H1 (cell line): ENCODE measurements around the gene PHOSPHO1. TPM values are rescaled to one million over a fixed set of nuclear protein-coding genes. Genes with fewer than 3 reads are reported as not detected.

Experiments used
- CTCF ChIA-PET: fragments of 300-600 bp; sonication (Branson Sonifier 250); formaldehyde crosslinking; loops from one replicate; lab custom pipeline; 2021; ENCODE audit not compliant: partially characterized antibody; lab: Charles Lee
- POLR2A ChIA-PET: fragments of 300-600 bp; sonication (Branson Sonifier 250); formaldehyde crosslinking; loops from one replicate; lab custom pipeline; 2021; ENCODE audit warnings: inconsistent platforms; ENCODE audit not compliant: partially characterized antibody; lab: Charles Lee
- DNase-seq, 2 experiments: peaks; one replicate each; pipeline versions ENCODE4 v3.0.0 to v3.0.0-alpha.2; 2010 to 2022; ENCODE audit warnings: low spot score in 2 of 2, low read depth in 1 of 2, mixed read lengths in 1 of 2
- FAIRE-seq: peaks from 2 replicates; lab custom pipeline; 2011; peaks lifted over from hg19 to GRCh38; lab: Jason Lieb, UNC
- H2AFZ ChIP-seq: 2 replicates; pipeline ENCODE4 v1.8.1; 2012; ENCODE audit warnings: low read length, inconsistent platforms
- H2AK5ac ChIP-seq: 2 replicates; pipeline ENCODE4 v1.6.1; 2013; ENCODE audit warnings: low read depth, low read length
- H2BK120ac ChIP-seq: replicated peaks from 2 replicates; pipeline ENCODE3; 2013; ENCODE audit warnings: low read depth, low read length, inconsistent platforms
- H2BK12ac ChIP-seq: 2 replicates; pipeline ENCODE4 v1.6.1; 2013; ENCODE audit warnings: low read depth, low read length
- H2BK15ac ChIP-seq: 2 replicates; pipeline ENCODE4 v1.6.1; 2013; ENCODE audit warnings: low read length
- H2BK20ac ChIP-seq: 2 replicates; pipeline ENCODE4 v1.6.1; 2013; ENCODE audit warnings: low read length
- H2BK5ac ChIP-seq: 2 replicates; pipeline ENCODE4 v1.6.1; 2013; ENCODE audit warnings: low read depth, low read length
- H3K14ac ChIP-seq: 2 replicates; pipeline ENCODE4 v1.6.1; 2013; ENCODE audit warnings: inconsistent platforms; ENCODE audit not compliant: insufficient read length
- H3K18ac ChIP-seq: 2 replicates; pipeline ENCODE4 v1.6.1; 2013; ENCODE audit warnings: low read length; ENCODE audit errors: extremely low read depth
- H3K23ac ChIP-seq: 2 replicates; pipeline ENCODE4 v1.6.1; 2013; ENCODE audit warnings: inconsistent platforms; ENCODE audit not compliant: insufficient read length
- H3K23me2 ChIP-seq: 2 replicates; pipeline ENCODE4 v1.6.1; 2013; ENCODE audit warnings: low read depth, low read length
- H3K27ac ChIP-seq: 2 replicates; pipeline ENCODE4 v1.6.1; 2011; ENCODE audit warnings: low read depth, low read length, inconsistent platforms
- H3K27me3 ChIP-seq, 4 experiments: replicated peaks in 1 of 4; 1 replicate in 1 of 4; 2 replicates in 3 of 4; pipeline versions ENCODE4 v1.6.1 to v1.8.1; 2011 to 2013; ENCODE audit warnings: low read length in 3 of 4, mild to moderate bottlenecking in 3 of 4, inconsistent platforms in 2 of 4, mixed read lengths in 2 of 4, moderate library complexity in 1 of 4; ENCODE audit not compliant: control insufficient read depth in 3 of 4, insufficient read depth in 3 of 4; ENCODE audit errors: extremely low read depth in 1 of 4
- H3K36me3 ChIP-seq, 4 experiments: 2 replicates each; pipeline versions ENCODE4 v1.6.1 to v1.8.1; 2011 to 2013; ENCODE audit warnings: mild to moderate bottlenecking in 4 of 4, low read length in 3 of 4, moderate library complexity in 2 of 4, control low read depth in 1 of 4, inconsistent platforms in 1 of 4; ENCODE audit not compliant: insufficient read depth in 4 of 4, control insufficient read depth in 2 of 4
- H3K4ac ChIP-seq: replicated peaks from 2 replicates; pipeline ENCODE3; 2013; ENCODE audit warnings: low read length, low read depth, mixed read lengths, inconsistent platforms; ENCODE audit not compliant: insufficient read length
- H3K4me1 ChIP-seq, 4 experiments: replicated peaks in 1 of 4; 1 replicate in 1 of 4; 2 replicates in 3 of 4; pipeline versions ENCODE4 v1.6.1 to v1.8.1; 2011 to 2013; ENCODE audit warnings: low read length in 3 of 4, inconsistent platforms in 2 of 4, mixed read lengths in 1 of 4; ENCODE audit not compliant: insufficient read depth in 4 of 4, control insufficient read depth in 3 of 4
- H3K4me2 ChIP-seq, 2 experiments: 2 replicates each; pipeline versions ENCODE4 v1.6.1 to v1.8.1; 2011 to 2013; ENCODE audit warnings: low read depth in 2 of 2, low read length in 2 of 2, control low read depth in 1 of 2, inconsistent platforms in 1 of 2, mild to moderate bottlenecking in 1 of 2; ENCODE audit not compliant: insufficient read depth in 1 of 2
- H3K4me3 ChIP-seq, 4 experiments: fragments of 200-600, 300-600 bp in 1 of 4; sonication (generic), shearing (Covaris generic), sonication (Bioruptor Twin) in 1 of 4; 2 replicates each; pipeline versions ENCODE4 v1.5.1 to v1.8.1; 2011 to 2016; ENCODE audit warnings: low read length in 4 of 4, low read depth in 3 of 4, control low read depth in 2 of 4, inconsistent platforms in 2 of 4, mild to moderate bottlenecking in 2 of 4, mixed read lengths in 1 of 4, moderate library complexity in 1 of 4; ENCODE audit not compliant: insufficient read depth in 2 of 4; ENCODE audit errors: extremely low read depth in 1 of 4
- H3K56ac ChIP-seq: replicated peaks from 2 replicates; pipeline ENCODE3; 2013; ENCODE audit warnings: low read depth, mild to moderate bottlenecking, mixed read lengths, low read length, inconsistent platforms; ENCODE audit not compliant: insufficient read length
- H3K79me1 ChIP-seq: 2 replicates; pipeline ENCODE4 v1.6.1; 2013; ENCODE audit warnings: low read depth, low read length, control low read depth
- H3K79me2 ChIP-seq, 2 experiments: 2 replicates each; pipeline versions ENCODE4 v1.6.1 to v1.8.1; 2012 to 2013; ENCODE audit warnings: low read length in 2 of 2, mild to moderate bottlenecking in 2 of 2, inconsistent platforms in 1 of 2; ENCODE audit not compliant: insufficient read depth in 2 of 2, control insufficient read depth in 1 of 2
- H3K9ac ChIP-seq, 4 experiments: replicated peaks in 1 of 4; 1 replicate in 1 of 4; 2 replicates in 3 of 4; pipeline versions ENCODE4 v1.6.1 to v1.8.1; 2011 to 2013; ENCODE audit warnings: low read depth in 3 of 4, low read length in 3 of 4, control low read depth in 2 of 4, mild to moderate bottlenecking in 2 of 4, moderate library complexity in 2 of 4, inconsistent platforms in 1 of 4; ENCODE audit errors: extremely low read depth in 1 of 4
- H3K9me3 ChIP-seq, 2 experiments: 2 replicates each; pipeline versions ENCODE4 v1.6.1 to v1.8.1; 2012 to 2013; ENCODE audit warnings: mild to moderate bottlenecking in 2 of 2, moderate library complexity in 2 of 2, control low read depth in 1 of 2, inconsistent platforms in 1 of 2, low read depth in 1 of 2, low read length in 1 of 2, mixed read lengths in 1 of 2; ENCODE audit not compliant: insufficient read depth in 2 of 2
- H4K20me1 ChIP-seq, 2 experiments: replicated peaks in 1 of 2; 2 replicates each; pipeline versions ENCODE3 to v1.8.1; 2011 to 2013; ENCODE audit warnings: inconsistent platforms in 2 of 2, low read length in 2 of 2, mild to moderate bottlenecking in 1 of 2; ENCODE audit not compliant: insufficient read depth in 2 of 2, control insufficient read depth in 1 of 2
- H4K5ac ChIP-seq: 2 replicates; pipeline ENCODE4 v1.6.1; 2013; ENCODE audit warnings: low read length, low read depth, mixed read lengths, inconsistent platforms; ENCODE audit not compliant: insufficient read length
- H4K8ac ChIP-seq: 2 replicates; pipeline ENCODE4 v1.8.0; 2013; ENCODE audit warnings: mild to moderate bottlenecking, moderate library complexity, low read length, inconsistent platforms; ENCODE audit not compliant: insufficient read depth; ENCODE audit errors: extremely low read depth
- H4K91ac ChIP-seq: replicated peaks from 2 replicates; pipeline ENCODE3; 2013; ENCODE audit warnings: low read length, mixed read lengths, inconsistent platforms; ENCODE audit not compliant: insufficient read length
- CBX5 ChIP-seq: fragments of 300-800, 300-1000 bp; sonication (generic); IDR thresholded peaks from 2 replicates; pipeline ENCODE4 v1.7.1; 2016; ENCODE audit warnings: antibody characterized with exemption, low read length, low read depth
- MAX ChIP-seq: IDR thresholded peaks from 2 replicates; pipeline ENCODE4 v1.6.1; 2012; ENCODE audit warnings: inconsistent platforms
- POU5F1 ChIP-seq: IDR thresholded peaks from 2 replicates; pipeline ENCODE4 v1.6.1; 2011; ENCODE audit warnings: low read depth, mild to moderate bottlenecking, low read length, moderate library complexity
- RFX5 ChIP-seq: IDR thresholded peaks from 2 replicates; pipeline ENCODE4 v1.6.1; 2011; ENCODE audit warnings: low read depth, low read length, improper control_type of control experiment, borderline replicate concordance
- SIN3A ChIP-seq, 2 experiments: IDR thresholded peaks in 1 of 2; conservative IDR thresholded peaks in 1 of 2; 2 replicates each; pipeline ENCODE4 v1.6.1; 2011 to 2012; ENCODE audit warnings: low read length in 2 of 2, improper control_type of control experiment in 1 of 2, low read depth in 1 of 2, mild to moderate bottlenecking in 1 of 2
- SUZ12 ChIP-seq: fragments of 200-600 bp; sonication (generic); IDR thresholded peaks from 2 replicates; pipeline ENCODE4 v1.6.1; 2012; ENCODE audit warnings: mild to moderate bottlenecking, inconsistent platforms, low read length, moderate library complexity, mixed read lengths
- WGBS, 2 experiments: shearing (Covaris generic) in 1 of 2; methylation state at CpG; one replicate each; pipeline versions ENCODE4 v1.1.6 to v1.1.7; 2013 to 2015; ENCODE audit warnings: low lambda C conversion rate in 2 of 2, mixed read lengths in 2 of 2, inconsistent platforms in 1 of 2, low coverage in 1 of 2, missing lambda C conversion rate in 1 of 2; ENCODE audit not compliant: insufficient replicate concordance in 2 of 2, insufficient coverage in 1 of 2, insufficient read length in 1 of 2; ENCODE audit errors: extremely low coverage in 1 of 2, missing lambda C conversion rate in 1 of 2; 5-methylcytosine and 5-hydroxymethylcytosine counted together
- polyA plus RNA-seq, 7 experiments: library from polyadenylated mRNA; depleted of rRNA in 3 of 7; stranded (reverse) in 5 of 7; unstranded in 2 of 7; fragments of >200 nt in 5 of 7; fragments of 200-250 nt in 2 of 7; gene quantifications; 1 replicate in 5 of 7; 2 replicates in 1 of 7; 4 replicates in 1 of 7; pipeline versions ENCODE4 v1.2.1 to v1.2.3, GENCODE V29; 2011 to 2013; ENCODE audit warnings: missing spikeins in 2 of 7, mixed read lengths in 2 of 7
- total RNA-seq: library from RNA; stranded (reverse); fragmentation: NEBNext Ultra II Directional; extraction: Animal tissue kit (Norgen Biotek cat#: 25700); gene quantifications from 2 replicates; pipeline ENCODE4 v1.2.1, GENCODE V29; 2021

Gene PHOSPHO1
- total and polyA plus RNA-seq, 2 of the 8 experiments (the other 6 are each of a cell fraction or from before 2014, with no cell fraction given) = 0.34 to 0.45 TPM

DNA sequence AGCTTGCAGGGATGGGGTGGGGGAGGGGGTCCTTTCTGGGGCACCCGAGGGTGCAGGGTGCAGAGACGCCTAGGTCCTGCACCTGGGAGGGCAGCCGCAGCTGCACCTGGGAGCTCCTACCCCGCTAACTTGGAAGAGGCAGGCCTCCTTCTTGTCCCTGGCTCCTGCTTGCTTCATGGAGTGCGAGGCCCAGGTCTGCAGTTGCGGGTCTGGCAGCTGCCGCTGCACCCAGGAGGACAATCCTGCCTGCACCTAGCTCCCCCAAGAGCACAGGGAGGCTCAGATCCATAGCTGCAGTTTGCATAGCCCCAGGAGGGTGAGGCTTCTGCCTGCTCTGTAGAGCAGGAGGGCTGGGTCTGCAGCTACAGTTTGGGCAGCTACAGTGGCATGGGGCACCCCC is 46.8 kb downstream of the PHOSPHO1 start:
- Histone ChIP-seq H3K9ac (no peak overlapping the region), H2BK20ac (no peak overlapping the region), H4K8ac (no peak overlapping the region; the same call in 1 of the 2 replicates), H3K4me2 (no peak overlapping the region), H2BK12ac (no peak overlapping the region), H3K18ac (no peak overlapping the region), H2BK120ac (no peak overlapping the region), H3K4ac (no peak overlapping the region), H3K79me2 (no peaks in the 10 kb centered on the region), H3K23ac (no peak overlapping the region), H3K56ac (no peak overlapping the region), H3K36me3 (no peaks in the 10 kb centered on the region), H3K27me3 (no peaks in the 10 kb centered on the region), H4K5ac (no peak overlapping the region), H3K9me3 (peaks cover 0 to 7% of the 10 kb centered on the region in 2 experiments; a peak in 2 of 4 replicates), H2AFZ (no peak overlapping the region), H2BK5ac (no peak overlapping the region), H3K27ac (no peak overlapping the region), H4K20me1 (no peaks in the 10 kb centered on the region), H3K14ac (no peak overlapping the region), H3K23me2 (no peaks in the 10 kb centered on the region), H3K4me3 (no peak overlapping the region), H3K79me1 (no peaks in the 10 kb centered on the region), H2BK15ac (no peak overlapping the region), H3K4me1 (no peaks in the 10 kb centered on the region), H4K91ac (no peak overlapping the region), H2AK5ac (no peak overlapping the region)
- CTCF ChIA-PET = interaction anchor here (0.8 to 1.8 kb wide), 4 partner anchors 25 to 40 kb away, joined by 3 to 6 read pairs (median 4); no protein-coding TSS in a partner anchor
- no peak for DNase-seq
- WGBS, 2 experiments = 78% methylated on average over 7 of the region's 7 CpGs; no CpG with 5 or more reads in 1 of the 2 experiments
- TF ChIP-seq CBX5 (no peak), SIN3A (conservative IDR thresholded peaks at IDR 0.05 in 1 of 2, IDR thresholded peaks at IDR 0.05 in 1 of 2; ENCODE audit: low read depth in 1 of 2, low read length in 2 of 2) (no peak), POU5F1 (no peak), SUZ12 (no peak), RFX5 (no peak), MAX (no peak)
- POLR2A ChIA-PET = interaction anchor here (1.2 to 2.9 kb wide), 2 partner anchors 9 to 269 kb away, joined by 3 to 8 read pairs; no protein-coding TSS in a partner anchor
- no peak for FAIRE-seq
